HEK293 (cell line): ENCODE data around the gene TXNDC8.

Experiments used
- BCL11A ChIP-seq: fragments of 450-650 bp; formaldehyde crosslinking; IDR thresholded peaks from 2 replicates; pipeline ENCODE4 v1.5.1; 2016; ENCODE audit warnings: low read depth, missing biosample characterization, missing genetic modification characterization
- HOXD13 ChIP-seq: sonication (generic); formaldehyde crosslinking; IDR thresholded peaks from 2 replicates; pipeline ENCODE4 v1.8.0; 2022; ENCODE audit warnings: missing genetic modification reagents, borderline replicate concordance
- YY1 ChIP-seq: fragments of 450-650 bp; formaldehyde crosslinking; IDR thresholded peaks from 2 replicates; pipeline ENCODE4 v1.5.1; 2018; ENCODE audit warnings: missing biosample characterization, missing genetic modification characterization
- ZBTB26 ChIP-seq: fragments of 450-650 bp; formaldehyde crosslinking; optimal IDR thresholded peaks from 2 replicates; pipeline ENCODE3; 2016; ENCODE audit warnings: missing biosample characterization, mild to moderate bottlenecking, missing genetic modification characterization
- ZNF121 ChIP-seq: fragments of 450-650 bp; formaldehyde crosslinking; IDR thresholded peaks from 2 replicates; pipeline ENCODE4 v1.5.1; 2016; ENCODE audit warnings: missing biosample characterization, missing genetic modification characterization
- ZNF24 ChIP-seq: fragments of 450-650 bp; formaldehyde crosslinking; IDR thresholded peaks from 2 replicates; pipeline ENCODE4 v1.5.1; 2016; ENCODE audit warnings: missing biosample characterization, missing genetic modification characterization
- ZNF488 ChIP-seq: fragments of 450-650 bp; formaldehyde crosslinking; IDR thresholded peaks from 2 replicates; pipeline ENCODE4 v1.5.1; 2016; ENCODE audit warnings: missing biosample characterization, missing genetic modification characterization
- ZNF785 ChIP-seq: fragments of 450-650 bp; formaldehyde crosslinking; IDR thresholded peaks from 2 replicates; pipeline ENCODE4 v1.5.1; 2016; ENCODE audit warnings: missing biosample characterization, missing genetic modification characterization
- TF ChIP-seq, protein P1 (sequence below): fragments of 450-650 bp; formaldehyde crosslinking; IDR thresholded peaks from 2 replicates; pipeline ENCODE4 v1.5.1; 2016; ENCODE audit warnings: missing biosample characterization, missing genetic modification characterization

GRCh38 chr9:110327716-110328115 lies 9.9 kb downstream of the TXNDC8 start:
- TF ChIP-seq BCL11A (tag by site-specific recombination) (no peak), ZNF121 (tag by site-specific recombination) (no peak), HOXD13 (CRISPR knock-in tag) (no peak), YY1 (tag by site-specific recombination) (no peak), ZNF488 (tag by site-specific recombination) (no peak), ZNF24 (tag by site-specific recombination) (no peak), ZNF785 (tag by site-specific recombination) (no peak), ZBTB26 (tag by site-specific recombination) (no peak)
- TF ChIP-seq, protein P1, sequence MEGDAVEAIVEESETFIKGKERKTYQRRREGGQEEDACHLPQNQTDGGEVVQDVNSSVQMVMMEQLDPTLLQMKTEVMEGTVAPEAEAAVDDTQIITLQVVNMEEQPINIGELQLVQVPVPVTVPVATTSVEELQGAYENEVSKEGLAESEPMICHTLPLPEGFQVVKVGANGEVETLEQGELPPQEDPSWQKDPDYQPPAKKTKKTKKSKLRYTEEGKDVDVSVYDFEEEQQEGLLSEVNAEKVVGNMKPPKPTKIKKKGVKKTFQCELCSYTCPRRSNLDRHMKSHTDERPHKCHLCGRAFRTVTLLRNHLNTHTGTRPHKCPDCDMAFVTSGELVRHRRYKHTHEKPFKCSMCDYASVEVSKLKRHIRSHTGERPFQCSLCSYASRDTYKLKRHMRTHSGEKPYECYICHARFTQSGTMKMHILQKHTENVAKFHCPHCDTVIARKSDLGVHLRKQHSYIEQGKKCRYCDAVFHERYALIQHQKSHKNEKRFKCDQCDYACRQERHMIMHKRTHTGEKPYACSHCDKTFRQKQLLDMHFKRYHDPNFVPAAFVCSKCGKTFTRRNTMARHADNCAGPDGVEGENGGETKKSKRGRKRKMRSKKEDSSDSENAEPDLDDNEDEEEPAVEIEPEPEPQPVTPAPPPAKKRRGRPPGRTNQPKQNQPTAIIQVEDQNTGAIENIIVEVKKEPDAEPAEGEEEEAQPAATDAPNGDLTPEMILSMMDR (tag by site-specific recombination) = no peak
